Heart left ventricle (tissue), 13 donors: ENCODE measurements around the gene CTU2.

Experiments used
- CTCF ChIP-seq, 12 donors: fragments of 200-600 bp; sonication (generic) in 4 of 12; IDR thresholded peaks; one replicate each; pipeline versions ENCODE4 v1.5.0 to v1.8.0; 2018 to 2022; ENCODE audit warnings: antibody characterized with exemption in 12 of 12, mild to moderate bottlenecking in 5 of 12
- POLR2A ChIP-seq, 2 donors: fragments of 450-650 bp; IDR thresholded peaks; one replicate each; pipeline ENCODE4 v1.6.1; 2017; ENCODE audit warnings: antibody characterized with exemption in 2 of 2, mild to moderate bottlenecking in 2 of 2, moderate library complexity in 2 of 2
- donor health status: ischemic (EF 13 %, LVEDD 7.1; RV severe dilation, severe dysfunction).
- donor health status: DM: no; HTN: yes; CAD: no.
- donor health status: DM: no; HTN: no; CAD: no.
- donor health status: ischemic (EF 25% LVEDD 6.9; RV normal size, moderate dysfunction).
- donor health status: ischemic (EF 25% LVEDD 5.7; RV mildly dilated, moderate dysfunction).
- donor health status: ischemic (EF 35%, LVEDD 5.7; RV mildly dilated, moderate dysfunction).
- donor health status: nonischemic (EF 11% LVEDD 7.7; RV severe dilation, severe dysfunction).
- donor health status: DM: yes; HTN: yes; CAD: no.
- donor health status: PGD.
- donor health status: ischemic (EF 29% LVEDD 5.4; RV normal size, mild dysfunction).
- donor health status: nonischemic (EF 23%, LVEDD 6.1; RV moderate dilation, normal function).

DNA sequence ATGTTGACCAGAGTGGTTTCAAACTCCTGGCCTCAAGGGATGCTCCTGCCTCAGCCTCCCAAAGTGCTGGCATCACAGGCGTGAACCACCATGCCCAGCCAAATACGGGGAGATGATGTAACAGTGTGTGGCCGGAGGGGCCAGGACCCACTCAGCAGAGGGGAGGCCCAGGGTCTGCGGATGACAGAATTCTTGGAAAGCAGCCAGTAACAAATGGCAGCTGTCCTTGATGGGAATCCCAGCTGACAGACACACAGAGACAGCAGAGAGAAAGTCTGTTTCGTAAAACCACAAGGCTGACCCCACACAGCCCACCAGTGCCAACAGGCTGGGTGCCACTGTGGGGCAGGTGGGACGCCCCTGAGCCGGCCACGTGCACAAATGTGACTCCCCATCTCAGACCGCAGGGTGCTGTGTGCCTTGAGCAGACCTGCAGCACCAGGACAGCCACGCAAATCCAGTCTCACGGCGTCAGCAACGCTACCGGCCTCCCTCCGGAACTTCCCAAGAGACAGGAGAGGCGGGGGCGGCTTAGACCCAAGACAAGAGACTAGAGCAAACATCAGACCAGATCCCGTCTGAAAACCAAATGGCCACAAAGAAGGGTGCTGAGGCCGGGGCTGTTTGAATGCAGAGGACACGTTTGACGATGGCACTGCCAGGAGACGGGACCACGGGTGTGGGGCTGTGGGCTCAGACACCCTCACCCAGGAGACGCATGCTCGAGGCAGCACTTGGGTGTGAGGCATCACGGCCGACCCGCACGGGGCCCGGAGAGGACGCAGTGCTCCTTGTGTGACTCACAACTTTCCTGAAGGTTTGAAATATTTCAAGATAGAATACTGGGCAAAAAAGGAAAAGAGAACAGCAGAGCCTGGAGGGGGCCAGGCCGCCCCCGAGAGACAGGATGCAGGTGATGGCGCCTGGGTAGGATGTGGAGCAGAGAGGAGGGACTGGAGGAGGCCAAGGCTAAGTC, 24.6 kb downstream of the CTU2 start:
- TF ChIP-seq CTCF (IDR thresholded peaks at IDR 0.05) = no peak
- no peak for TF ChIP-seq POLR2A (IDR thresholded peaks at IDR 0.05)
